ENCODE measurements around the gene PER2.

Gene PER2

GRCh38 chr2:238247002-238247822 is 41.2 kb downstream of the PER2 start:
- TF ChIP-seq NFRKB (IDR thresholded peaks at IDR 0.05), result no peak
- TF ChIP-seq PKNOX1 (IDR thresholded peaks at IDR 0.05), result no peak
- TF ChIP-seq SP1 (IDR thresholded peaks at IDR 0.05), result no peak
- no peak for TF ChIP-seq ARNT (IDR thresholded peaks at IDR 0.05)
- TF ChIP-seq L3MBTL2 (conservative IDR thresholded peaks at IDR 0.05), result no peak
- no peak for TF ChIP-seq ELF4 (IDR thresholded peaks at IDR 0.05)
- TF ChIP-seq FOXA1 (IDR thresholded peaks at IDR 0.05), result no peak
- TF ChIP-seq HDGF (IDR thresholded peaks at IDR 0.05; ENCODE audit: borderline replicate concordance), result no peak
- TF ChIP-seq FOXM1 (IDR thresholded peaks at IDR 0.05; ENCODE audit: borderline replicate concordance), result no peak
- no peak for TF ChIP-seq BHLHE40 (IDR thresholded peaks at IDR 0.05; ENCODE audit: borderline replicate concordance)
- no peak for TF ChIP-seq FOXK2 (IDR thresholded peaks at IDR 0.05)
- no peak for TF ChIP-seq TARDBP (IDR thresholded peaks at IDR 0.05)
- TF ChIP-seq CTBP1 (IDR thresholded peaks at IDR 0.05; ENCODE audit: borderline replicate concordance), result no peak
- TF ChIP-seq SUZ12 (IDR thresholded peaks at IDR 0.05), result no peak
- no peak for TF ChIP-seq LEF1 (IDR thresholded peaks at IDR 0.05; ENCODE audit: borderline replicate concordance)
- no peak for DNase-seq (ENCODE audit: extremely low spot score)
- ChIA-PET POLR2A (no interaction called here), CTCF (no interaction called here)

- ChIA-PET CTCF (interaction anchor here (0.6 kb wide), 1 partner anchor 10 kb away, joined by 3 read pairs; no protein-coding TSS in a partner anchor), POLR2A (interaction anchor here (1.6 kb wide), 1 partner anchor 183 kb away, joined by 3 read pairs; the partner anchor contains the start of gene SCLY)
- no peak for TF ChIP-seq L3MBTL2 (conservative IDR thresholded peaks at IDR 0.05)
- DNase-seq (ENCODE audit: extremely low spot score), result no peak
Observed at GRCh38 chr2:238244151-238244550, 44.3 kb downstream of the PER2 start.

GRCh38 chr2:238243496-238244076 is 44.8 kb downstream of the PER2 start:
- ChIA-PET CTCF (no interaction called here), POLR2A (interaction anchor here (1.6 kb wide), 1 partner anchor 183 kb away, joined by 3 read pairs; the partner anchor contains the start of gene SCLY)
- TF ChIP-seq FOXM1 (IDR thresholded peaks at IDR 0.05; ENCODE audit: borderline replicate concordance) (no peak), HDGF (IDR thresholded peaks at IDR 0.05; ENCODE audit: borderline replicate concordance) (no peak), PKNOX1 (IDR thresholded peaks at IDR 0.05) (no peak), SUZ12 (IDR thresholded peaks at IDR 0.05) (no peak), SP1 (IDR thresholded peaks at IDR 0.05) (no peak), ELF4 (IDR thresholded peaks at IDR 0.05) (no peak), BHLHE40 (IDR thresholded peaks at IDR 0.05; ENCODE audit: borderline replicate concordance) (no peak), TARDBP (IDR thresholded peaks at IDR 0.05) (no peak), FOXK2 (IDR thresholded peaks at IDR 0.05) (no peak), CTBP1 (IDR thresholded peaks at IDR 0.05; ENCODE audit: borderline replicate concordance) (no peak), NFRKB (IDR thresholded peaks at IDR 0.05) (no peak), L3MBTL2 (conservative IDR thresholded peaks at IDR 0.05) (no peak), ARNT (IDR thresholded peaks at IDR 0.05) (no peak), LEF1 (IDR thresholded peaks at IDR 0.05; ENCODE audit: borderline replicate concordance) (no peak), FOXA1 (IDR thresholded peaks at IDR 0.05) (no peak), ZNF384 (IDR thresholded peaks at IDR 0.05) (no peak)
- no peak for DNase-seq (ENCODE audit: extremely low spot score)

- TF ChIP-seq PKNOX1 (IDR thresholded peaks at IDR 0.05), result no peak
- ChIA-PET POLR2A (interaction anchor here (0.6 kb wide), 1 partner anchor 9 kb away, joined by 3 read pairs; no protein-coding TSS in a partner anchor), CTCF (no interaction called here)
- no peak for DNase-seq (ENCODE audit: extremely low spot score)
Observed at GRCh38 chr2:238242731-238243495, 45.5 kb downstream of the PER2 start.

GRCh38 chr2:238241970-238242369 is 46.4 kb downstream of the PER2 start:
- ChIA-PET CTCF (no interaction called here), POLR2A (interaction anchor here (0.6 kb wide), 1 partner anchor 8 kb away, joined by 3 read pairs; no protein-coding TSS in a partner anchor)
- no peak for TF ChIP-seq SUZ12 (IDR thresholded peaks at IDR 0.05)
- no peak for TF ChIP-seq TARDBP (IDR thresholded peaks at IDR 0.05)
- TF ChIP-seq ELF4 (IDR thresholded peaks at IDR 0.05), result no peak
- no peak for TF ChIP-seq FOXM1 (IDR thresholded peaks at IDR 0.05; ENCODE audit: borderline replicate concordance)
- no peak for TF ChIP-seq LEF1 (IDR thresholded peaks at IDR 0.05; ENCODE audit: borderline replicate concordance)
- no peak for TF ChIP-seq HDGF (IDR thresholded peaks at IDR 0.05; ENCODE audit: borderline replicate concordance)
- TF ChIP-seq SP1 (IDR thresholded peaks at IDR 0.05), result no peak
- TF ChIP-seq NFRKB (IDR thresholded peaks at IDR 0.05), result no peak
- no peak for TF ChIP-seq FOXK2 (IDR thresholded peaks at IDR 0.05)
- no peak for TF ChIP-seq PKNOX1 (IDR thresholded peaks at IDR 0.05)
- no peak for TF ChIP-seq L3MBTL2 (conservative IDR thresholded peaks at IDR 0.05)
- TF ChIP-seq BHLHE40 (IDR thresholded peaks at IDR 0.05; ENCODE audit: borderline replicate concordance), result no peak
- TF ChIP-seq ZNF384 (IDR thresholded peaks at IDR 0.05), result no peak
- TF ChIP-seq CTBP1 (IDR thresholded peaks at IDR 0.05; ENCODE audit: borderline replicate concordance), result no peak
- TF ChIP-seq ARNT (IDR thresholded peaks at IDR 0.05), result no peak
- no peak for TF ChIP-seq FOXA1 (IDR thresholded peaks at IDR 0.05)
- DNase-seq (ENCODE audit: extremely low spot score), result no peak

Data from HEK293T (cell line).